ENCODE data around the gene FER.
"Not testable (repeated sequence)": the region's sequence is repeated elsewhere in the genome, so short reads cannot be mapped to it uniquely, and the experiment has no call there.

The FER gene

GRCh38 chr5:108747111-108747773, 455 bp upstream of the FER start:
- DNase-seq, result no peak

GRCh38 chr5:108748401-108749127, 867 bp downstream of the FER start:
- DNase-seq, result peak; percentile 98

GRCh38 chr5:108749128-108749861, 1.6 kb downstream of the FER start:
- DNase-seq, result peak in 1 of 2 donors; percentile 29

GRCh38 chr5:108753331-108753730, 5.6 kb downstream of the FER start:
- no peak for DNase-seq

GRCh38 chr5:108753877-108754276, 6.2 kb downstream of the FER start:
- no peak for DNase-seq

DNA sequence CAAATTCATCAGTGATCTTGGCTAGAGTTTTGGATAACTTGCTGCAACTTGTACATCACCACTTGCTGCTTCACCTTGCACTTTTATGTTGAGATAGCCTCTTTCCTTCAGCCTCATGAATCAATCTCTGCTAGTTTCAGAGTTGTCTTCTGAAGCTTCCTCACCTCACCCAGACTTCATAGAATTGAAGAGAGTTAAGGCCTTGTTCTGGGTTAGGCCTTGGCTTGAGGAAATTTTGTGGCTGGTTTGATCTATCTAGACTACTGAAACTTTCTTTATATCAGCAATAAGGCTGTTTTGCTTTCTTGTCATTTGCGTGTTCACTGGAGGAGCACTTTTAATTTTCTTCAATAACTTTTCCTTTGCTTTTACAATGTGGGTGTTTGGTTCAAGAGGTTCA, 12.8 kb downstream of the FER start:
- DNase-seq, result no peak

DNA sequence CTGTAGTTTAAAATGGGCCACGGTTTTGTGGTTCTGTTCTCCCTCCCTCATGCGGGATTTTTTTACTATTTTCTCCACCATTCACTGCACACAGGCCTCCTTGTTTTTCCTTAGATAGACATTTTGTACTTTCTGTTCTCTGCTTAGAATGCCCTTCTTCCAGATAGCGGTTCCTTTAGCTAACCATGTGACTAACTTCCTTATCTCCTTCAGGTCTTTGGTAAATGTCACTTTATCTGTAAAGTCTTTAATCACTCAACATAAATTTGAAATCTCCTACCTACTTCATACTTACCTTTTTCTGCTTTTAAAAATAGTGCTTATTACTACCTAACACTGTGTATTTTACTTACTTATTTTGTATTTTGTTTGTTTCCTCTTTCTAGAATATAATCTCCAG, 15.0 kb downstream of the FER start:
- no peak for DNase-seq

DNA sequence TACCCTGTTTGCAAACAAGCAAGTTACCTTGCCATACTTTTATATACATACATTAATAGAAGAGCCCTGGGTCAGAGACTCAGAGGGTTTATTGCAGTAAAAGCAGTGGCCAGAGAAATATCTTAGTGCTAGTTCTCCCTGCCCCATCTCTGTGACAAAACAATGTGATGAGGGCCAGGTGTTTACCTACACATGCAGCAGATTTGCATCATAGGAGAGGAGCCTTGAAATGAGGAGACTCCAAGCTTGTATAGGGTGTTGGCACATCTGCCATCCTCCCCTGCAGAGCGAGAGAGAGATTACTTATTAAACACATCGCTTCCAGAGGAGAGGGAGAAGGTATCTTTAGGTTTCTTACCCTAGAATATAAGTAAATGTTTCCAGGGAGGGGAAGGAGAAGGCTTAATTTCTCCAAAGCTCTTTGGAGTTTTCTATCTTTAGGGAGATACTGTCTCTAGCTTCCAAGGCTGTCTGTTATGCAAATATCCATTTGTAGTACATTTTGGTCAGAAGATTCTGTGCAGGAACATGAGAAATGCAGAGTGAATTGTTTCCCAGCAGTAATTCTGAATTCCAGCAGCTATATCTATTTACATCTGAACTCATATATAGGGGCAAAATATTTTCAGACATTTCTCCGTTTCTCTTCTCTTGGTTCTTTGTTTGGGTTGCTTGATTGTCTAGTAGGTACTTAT, 15.7 kb downstream of the FER start:
- DNase-seq, result no peak

- no peak for DNase-seq
Measured at GRCh38 chr5:108765647-108766046, 17.9 kb downstream of the FER start.

GRCh38 chr5:108766916-108767315, 19.2 kb downstream of the FER start:
- DNase-seq, result not testable (repeated sequence)

GRCh38 chr5:108769352-108769751, 21.7 kb downstream of the FER start:
- no peak for DNase-seq

DNA sequence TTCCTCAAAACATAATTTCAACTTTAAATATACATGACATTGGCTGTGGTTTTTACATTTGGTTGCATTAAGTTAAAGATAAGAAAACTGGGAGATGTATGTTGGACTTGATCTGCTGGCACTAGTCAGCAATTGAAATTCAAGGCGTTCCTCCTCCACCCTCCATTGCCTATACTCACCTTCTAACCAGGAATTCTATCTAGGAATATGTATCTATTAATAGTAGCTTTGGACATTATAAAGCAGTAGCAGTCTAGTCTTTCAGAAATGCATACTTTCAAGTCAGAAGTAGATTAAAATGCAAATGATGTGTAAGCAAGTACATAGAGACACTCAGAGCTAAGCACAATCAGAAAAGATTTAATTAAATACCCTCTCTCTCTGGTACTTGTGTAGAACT, 24.9 kb downstream of the FER start:
- DNase-seq, result no peak

- DNase-seq, result no peak
Measured at GRCh38 chr5:108773330-108773729, 25.6 kb downstream of the FER start.

DNA sequence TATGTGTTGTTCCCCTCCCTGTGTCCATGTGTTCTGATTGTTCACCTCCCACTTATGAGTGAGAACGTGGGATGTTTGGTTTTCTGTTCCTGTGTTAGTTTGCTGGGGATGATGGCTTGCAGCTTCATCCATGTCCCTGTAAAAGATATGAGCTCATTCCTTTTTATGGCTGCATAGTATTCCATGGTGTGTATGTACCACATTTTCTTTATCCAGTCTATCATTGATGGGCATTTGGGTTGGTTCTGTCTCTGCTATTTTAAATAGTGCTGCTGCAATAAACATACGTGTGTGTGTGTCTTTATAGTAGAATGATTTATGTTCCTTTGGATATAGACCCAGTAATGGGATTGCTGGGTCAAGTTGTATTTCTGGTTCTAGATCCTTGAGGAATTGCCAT, 26.4 kb downstream of the FER start:
- not testable (repeated sequence) for DNase-seq

GRCh38 chr5:108777582-108777981, 29.9 kb downstream of the FER start:
- not testable (repeated sequence) for DNase-seq

- not testable (repeated sequence) for DNase-seq
Measured at GRCh38 chr5:108784577-108784976, 36.9 kb downstream of the FER start.

DNA sequence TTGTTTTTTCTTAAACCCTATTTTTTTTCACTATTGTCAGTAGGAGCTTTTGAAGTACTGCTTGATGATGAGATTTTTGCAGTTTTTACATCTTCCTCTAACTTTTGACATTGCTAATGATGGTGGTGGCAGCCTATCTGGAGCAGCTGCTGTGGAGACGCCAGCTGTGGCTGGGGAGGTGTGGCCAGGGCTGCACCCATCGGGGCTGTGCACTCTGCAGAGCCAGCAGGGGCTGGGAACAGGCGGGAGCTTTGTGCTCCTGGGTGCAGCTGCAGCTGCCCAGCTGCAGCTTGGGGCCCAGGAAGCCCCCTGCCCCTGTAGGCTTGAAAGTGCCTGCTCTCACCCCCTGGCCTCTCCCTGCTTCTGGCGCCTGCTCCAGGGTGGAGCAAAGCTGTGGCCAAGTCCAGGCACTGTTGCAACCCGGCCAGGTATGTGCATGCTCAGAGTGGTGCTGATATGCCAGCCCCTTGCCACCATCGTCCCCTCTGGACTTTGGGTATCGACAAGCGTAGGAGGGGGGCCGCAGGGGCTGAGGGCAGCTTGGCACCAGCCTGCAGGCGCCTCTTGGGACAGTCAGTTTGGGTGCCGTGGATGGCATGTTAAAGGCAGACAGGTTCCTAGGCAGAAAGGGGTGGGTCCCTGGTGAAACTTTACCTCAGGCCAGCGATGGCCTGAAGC, 39.2 kb downstream of the FER start:
- no peak for DNase-seq

DNA sequence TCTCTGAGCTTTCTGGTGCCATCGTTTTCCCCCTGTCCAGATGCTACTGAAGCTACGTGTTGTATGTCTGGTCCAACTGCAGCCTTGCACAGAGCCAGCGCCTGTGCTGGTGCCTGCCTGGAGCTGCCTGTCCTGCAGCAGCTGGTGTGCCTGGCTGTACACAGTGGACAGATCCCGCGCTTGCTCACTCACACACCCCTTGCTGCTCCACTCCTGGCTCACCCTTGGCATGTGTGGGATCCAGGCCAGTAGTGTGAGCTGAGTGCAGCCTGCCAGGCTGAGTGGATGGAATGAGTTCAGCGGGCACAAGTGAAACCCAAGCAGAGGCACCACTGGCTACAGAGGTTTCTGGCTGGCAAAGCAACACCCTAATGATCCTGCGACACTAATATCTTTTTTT, 40.4 kb downstream of the FER start:
- DNase-seq, result no peak

- no peak for DNase-seq
Measured at GRCh38 chr5:108793207-108793606, 45.5 kb downstream of the FER start.

- not testable (repeated sequence) for DNase-seq
Measured at GRCh38 chr5:108794349-108794748, 46.7 kb downstream of the FER start.

GRCh38 chr5:108797396-108797795, 49.7 kb downstream of the FER start:
- DNase-seq, result no peak

DNA sequence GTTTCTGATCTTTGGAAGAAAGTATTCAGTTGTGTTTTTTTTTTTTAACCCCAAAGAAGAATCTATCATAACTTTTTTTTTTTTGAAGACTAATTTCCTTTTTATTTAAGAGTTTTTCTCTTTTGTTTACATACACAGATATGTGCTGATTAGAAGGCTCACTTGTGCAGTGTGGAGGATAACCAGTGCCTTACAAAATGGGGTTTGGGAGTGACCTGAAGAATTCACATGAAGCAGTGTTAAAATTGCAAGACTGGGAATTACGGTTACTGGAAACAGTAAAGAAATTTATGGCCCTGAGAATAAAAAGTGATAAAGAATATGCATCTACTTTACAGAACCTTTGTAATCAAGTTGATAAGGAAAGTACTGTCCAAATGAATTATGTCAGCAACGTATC, 50.3 kb downstream of the FER start:
- no peak for DNase-seq

Measured in inflammatory macrophage (primary cell).